GM18511 (cell line): ENCODE results near the gene FAM161A.

Source experiments
- ATAC-seq: cut with Tn5 transposase; IDR thresholded peaks from one replicate; pipeline ENCODE4 v1.9.1; 2021; ENCODE audit warnings: mild to moderate bottlenecking, moderate library complexity; ENCODE audit not compliant: unreplicated experiment

The FAM161A gene

GRCh38 chr2:61787941-61788563 is 65.8 kb downstream of the FAM161A start:
- ATAC-seq, result no peak

- no peak for ATAC-seq
These were observed 67.0 kb downstream of the FAM161A start for GRCh38 chr2:61786876-61787275.

DNA sequence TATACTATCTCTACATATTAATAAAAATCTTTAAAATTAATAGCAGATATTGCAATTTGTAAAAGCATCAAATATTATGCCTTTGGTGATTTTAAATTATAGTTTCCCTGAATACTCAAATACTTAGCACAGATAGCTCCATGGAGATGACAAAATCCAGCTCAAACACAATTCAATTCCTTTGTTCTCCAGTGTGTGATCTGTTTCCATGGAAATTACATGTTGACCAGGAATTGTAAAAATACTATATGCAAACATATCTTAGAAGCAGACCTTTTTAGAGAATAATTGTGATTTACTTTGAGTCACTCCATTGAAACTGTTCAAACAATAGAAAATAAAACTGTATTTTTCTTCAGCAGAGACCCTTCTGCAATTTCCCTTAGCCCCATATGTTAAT is 68.3 kb downstream of the FAM161A start:
- ATAC-seq, result no peak

DNA sequence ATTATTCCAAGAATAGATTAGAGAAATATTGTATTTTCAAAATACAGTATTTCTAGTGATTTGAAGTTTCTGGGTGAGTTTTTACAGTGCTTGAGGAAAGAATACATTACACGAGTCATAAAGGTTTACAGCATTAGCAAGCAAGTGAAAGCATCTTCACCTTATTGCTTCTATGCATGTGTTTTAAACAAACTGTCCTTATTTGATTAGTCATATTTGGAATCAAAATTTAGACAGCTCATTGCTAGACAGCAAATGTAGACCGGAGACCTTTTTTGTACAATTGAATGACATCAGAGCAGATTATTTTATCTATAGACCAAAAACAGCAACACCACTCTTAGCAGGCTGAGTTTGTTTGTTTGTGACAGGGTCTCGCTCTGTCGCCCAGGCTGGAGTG is 69.2 kb downstream of the FAM161A start:
- ATAC-seq, result no peak

DNA sequence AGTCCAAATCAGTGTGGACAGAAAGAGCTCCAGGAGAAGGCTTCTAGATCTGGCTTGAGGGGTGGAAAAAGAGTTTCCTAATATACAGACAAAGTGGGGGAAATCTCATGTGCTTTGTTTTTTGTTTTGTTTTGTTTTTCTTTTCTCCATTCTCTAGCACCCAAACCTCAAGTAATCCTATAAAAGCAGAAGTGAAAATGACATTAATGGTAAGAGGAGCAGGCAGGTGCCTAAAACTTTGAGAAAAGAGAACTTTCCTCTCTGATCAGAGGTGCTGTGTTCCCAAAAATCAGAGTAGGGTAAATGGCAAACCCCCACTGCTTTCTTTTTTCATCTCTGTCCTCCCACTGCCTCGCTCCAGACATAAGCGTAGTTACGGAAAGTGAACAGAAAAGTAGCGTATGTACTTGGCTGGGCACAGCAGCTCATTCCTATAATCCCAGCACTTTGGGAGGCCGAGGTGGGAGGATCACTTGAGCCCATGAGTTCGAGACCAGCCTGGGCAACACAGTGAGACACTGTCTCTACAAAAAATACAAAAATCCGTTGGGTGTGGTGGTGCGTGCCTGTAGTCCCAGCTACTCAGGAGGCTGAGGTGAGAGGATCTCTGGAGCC is 77.8 kb downstream of the FAM161A start:
- ATAC-seq, result peak; percentile 89
